Loucy (cell line): ENCODE results near the gene FAM25G.
"Not testable (repeated sequence)": the region's sequence is repeated elsewhere in the genome, so short reads cannot be mapped to it uniquely, and the experiment has no call there.

ENCODE experiments used
- EZH2phosphoT487 ChIP-seq: fragments of 200-600 bp; IDR thresholded peaks from 2 replicates; pipeline ENCODE4 v1.6.1; 2018; ENCODE audit warnings: antibody characterized with exemption, mild to moderate bottlenecking, moderate library complexity, borderline replicate concordance
- TF ChIP-seq, protein P1 (sequence below): fragments of 200-600 bp; sonication (generic); conservative IDR thresholded peaks from 2 replicates; pipeline ENCODE4 v1.5.1; 2014; ENCODE audit warnings: mild to moderate bottlenecking, antibody characterized with exemption, low read length

GRCh38 chr10:47472072-47472471 lies 19.4 kb downstream of the FAM25G start:
- TF ChIP-seq, protein P1, sequence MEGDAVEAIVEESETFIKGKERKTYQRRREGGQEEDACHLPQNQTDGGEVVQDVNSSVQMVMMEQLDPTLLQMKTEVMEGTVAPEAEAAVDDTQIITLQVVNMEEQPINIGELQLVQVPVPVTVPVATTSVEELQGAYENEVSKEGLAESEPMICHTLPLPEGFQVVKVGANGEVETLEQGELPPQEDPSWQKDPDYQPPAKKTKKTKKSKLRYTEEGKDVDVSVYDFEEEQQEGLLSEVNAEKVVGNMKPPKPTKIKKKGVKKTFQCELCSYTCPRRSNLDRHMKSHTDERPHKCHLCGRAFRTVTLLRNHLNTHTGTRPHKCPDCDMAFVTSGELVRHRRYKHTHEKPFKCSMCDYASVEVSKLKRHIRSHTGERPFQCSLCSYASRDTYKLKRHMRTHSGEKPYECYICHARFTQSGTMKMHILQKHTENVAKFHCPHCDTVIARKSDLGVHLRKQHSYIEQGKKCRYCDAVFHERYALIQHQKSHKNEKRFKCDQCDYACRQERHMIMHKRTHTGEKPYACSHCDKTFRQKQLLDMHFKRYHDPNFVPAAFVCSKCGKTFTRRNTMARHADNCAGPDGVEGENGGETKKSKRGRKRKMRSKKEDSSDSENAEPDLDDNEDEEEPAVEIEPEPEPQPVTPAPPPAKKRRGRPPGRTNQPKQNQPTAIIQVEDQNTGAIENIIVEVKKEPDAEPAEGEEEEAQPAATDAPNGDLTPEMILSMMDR: not testable (repeated sequence)
- TF ChIP-seq EZH2phosphoT487: not testable (repeated sequence)
